Measurements from ENCODE around the gene PSMD11.
A peak's percentile ranks its signal among the peaks of the same experiment; 100 is the strongest.

DNA sequence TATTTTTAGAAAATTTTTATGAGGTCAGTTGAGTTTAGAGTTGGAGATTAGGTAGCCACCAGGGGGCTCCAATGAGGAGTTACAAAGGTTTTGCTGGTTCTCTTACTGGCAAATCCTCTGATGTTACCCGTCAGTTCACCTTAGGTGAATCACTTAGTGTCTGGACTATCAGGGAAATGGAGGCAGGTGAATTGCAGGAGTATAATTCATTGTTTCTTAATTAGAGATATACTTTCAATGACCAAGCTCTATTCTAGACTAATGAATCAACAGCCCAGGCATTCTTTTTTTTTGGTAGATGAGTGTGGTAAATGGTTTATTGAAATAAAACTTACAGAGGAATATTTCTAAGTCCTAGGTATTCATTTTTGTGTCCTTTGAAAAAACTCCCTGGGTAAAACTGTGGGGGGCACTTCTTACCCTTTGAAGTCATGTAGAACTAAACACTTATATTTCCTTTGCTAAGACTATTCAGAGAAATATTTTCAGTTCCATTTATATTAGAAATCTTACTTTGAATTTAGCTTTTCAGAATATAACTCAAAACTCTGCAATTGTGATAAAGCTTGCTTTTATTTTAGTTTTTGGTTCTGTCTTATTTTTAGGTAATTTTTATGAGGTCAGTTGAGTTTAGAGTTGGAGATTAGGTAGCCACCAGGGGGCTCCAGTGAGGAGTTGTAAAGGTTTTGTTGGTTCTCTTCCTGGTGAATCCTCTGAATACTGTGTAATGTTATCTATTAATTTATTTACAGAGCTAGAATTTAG, 17.7 kb downstream of the PSMD11 start:
- TF ChIP-seq, protein P1, sequence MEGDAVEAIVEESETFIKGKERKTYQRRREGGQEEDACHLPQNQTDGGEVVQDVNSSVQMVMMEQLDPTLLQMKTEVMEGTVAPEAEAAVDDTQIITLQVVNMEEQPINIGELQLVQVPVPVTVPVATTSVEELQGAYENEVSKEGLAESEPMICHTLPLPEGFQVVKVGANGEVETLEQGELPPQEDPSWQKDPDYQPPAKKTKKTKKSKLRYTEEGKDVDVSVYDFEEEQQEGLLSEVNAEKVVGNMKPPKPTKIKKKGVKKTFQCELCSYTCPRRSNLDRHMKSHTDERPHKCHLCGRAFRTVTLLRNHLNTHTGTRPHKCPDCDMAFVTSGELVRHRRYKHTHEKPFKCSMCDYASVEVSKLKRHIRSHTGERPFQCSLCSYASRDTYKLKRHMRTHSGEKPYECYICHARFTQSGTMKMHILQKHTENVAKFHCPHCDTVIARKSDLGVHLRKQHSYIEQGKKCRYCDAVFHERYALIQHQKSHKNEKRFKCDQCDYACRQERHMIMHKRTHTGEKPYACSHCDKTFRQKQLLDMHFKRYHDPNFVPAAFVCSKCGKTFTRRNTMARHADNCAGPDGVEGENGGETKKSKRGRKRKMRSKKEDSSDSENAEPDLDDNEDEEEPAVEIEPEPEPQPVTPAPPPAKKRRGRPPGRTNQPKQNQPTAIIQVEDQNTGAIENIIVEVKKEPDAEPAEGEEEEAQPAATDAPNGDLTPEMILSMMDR (IDR thresholded peaks at IDR 0.05) = peak; percentile 51 to 64 (median 58)
- no peak for TF ChIP-seq POLR2A (IDR thresholded peaks at IDR 0.05)

All from right lobe of liver (tissue), 4 donors.